Spinal cord (tissue), 10 donors: ENCODE data around the gene PRM3. TPM values are rescaled to one million over a fixed set of nuclear protein-coding genes. Genes with fewer than 3 reads are reported as not detected.

ENCODE experiments used
- DNase-seq, 6 donors: peaks; one replicate each; pipeline versions ENCODE4 v3.0.0 to v3.0.0-alpha.2; 2013 to 2015; ENCODE audit warnings: low spot score in 6 of 6, low read depth in 4 of 6
- H3K27ac ChIP-seq: one replicate; pipeline ENCODE4 v1.5.1; 2013; ENCODE audit warnings: low read depth, low read length, control low read depth
- H3K27me3 ChIP-seq: one replicate; pipeline ENCODE4 v1.6.1; 2013; ENCODE audit warnings: low read length; ENCODE audit not compliant: control insufficient read depth, insufficient read depth
- H3K36me3 ChIP-seq: one replicate; pipeline ENCODE4 v1.6.1; 2013; ENCODE audit warnings: low read length; ENCODE audit not compliant: control insufficient read depth, insufficient read depth
- H3K4me1 ChIP-seq: one replicate; pipeline ENCODE4 v1.6.1; 2013; ENCODE audit warnings: low read length; ENCODE audit not compliant: control insufficient read depth, insufficient read depth
- H3K4me3 ChIP-seq: one replicate; pipeline ENCODE4 v1.5.1; 2013; ENCODE audit warnings: low read depth, low read length, control low read depth
- H3K9me3 ChIP-seq: one replicate; pipeline ENCODE4 v1.6.1; 2013; ENCODE audit warnings: low read length; ENCODE audit not compliant: control insufficient read depth, insufficient read depth
- WGBS: methylation state at CpG from one replicate; pipeline ENCODE4 v1.1.5; 2013; ENCODE audit warnings: missing lambda C conversion rate; ENCODE audit not compliant: insufficient coverage; 5-methylcytosine and 5-hydroxymethylcytosine counted together
- polyA plus RNA-seq, 2 donors: library from polyadenylated mRNA; unstranded; fragments of 120-200 nt; gene quantifications; one replicate each; pipeline ENCODE4 v1.2.1, GENCODE V29; 2013; ENCODE audit not compliant: insufficient read length in 2 of 2
- total RNA-seq, 2 donors: library from RNA; depleted of rRNA in 1 of 2; stranded (reverse); fragments of 120-200 nt in 1 of 2; fragments of >200 nt in 1 of 2; gene quantifications; one replicate each; pipeline versions ENCODE4 v1.2.3 to v1.2.4, GENCODE V29; 2013 to 2014
- donor health status: healthy.

PRM3 gene
- total and polyA plus RNA-seq, 4 donors = not detected

- WGBS = 95% methylated on average over 8 of the region's 13 CpGs
- H3K27me3 ChIP-seq = no peaks in the 10 kb centered on the region
- no peak for DNase-seq
- H3K36me3 ChIP-seq = peaks cover 4% of the 10 kb centered on the region
- H3K27ac ChIP-seq = no peak overlapping the region
- no peak overlapping the region for H3K4me3 ChIP-seq
- no peaks in the 10 kb centered on the region for H3K9me3 ChIP-seq
- peaks cover 9% of the 10 kb centered on the region for H3K4me1 ChIP-seq
Observed at GRCh38 chr16:11234884-11235702, 38.3 kb downstream of the PRM3 start.

GRCh38 chr16:11233727-11234376 lies 39.6 kb downstream of the PRM3 start:
- WGBS = 100% methylated on average over 5 of the region's 8 CpGs

GRCh38 chr16:11232852-11233726 lies 40.3 kb downstream of the PRM3 start:
- 36% methylated on average over 33 of the region's 35 CpGs for WGBS
- peaks cover 4% of the 10 kb centered on the region for H3K36me3 ChIP-seq
- H3K4me1 ChIP-seq = peaks cover 9% of the 10 kb centered on the region
- H3K9me3 ChIP-seq = no peaks in the 10 kb centered on the region
- peak in 2 of 6 donors; percentile 23 to 42 for DNase-seq
- no peak overlapping the region for H3K27ac ChIP-seq
- H3K4me3 ChIP-seq = no peak overlapping the region
- H3K27me3 ChIP-seq = no peaks in the 10 kb centered on the region

More at GRCh38 chr16:11233727-11234376, 39.6 kb downstream of the PRM3 start:
- H3K9me3 ChIP-seq = no peaks in the 10 kb centered on the region
- H3K4me3 ChIP-seq = no peak overlapping the region
- no peaks in the 10 kb centered on the region for H3K27me3 ChIP-seq
- peaks cover 4% of the 10 kb centered on the region for H3K36me3 ChIP-seq
- peaks cover 9% of the 10 kb centered on the region for H3K4me1 ChIP-seq
- no peak for DNase-seq
- no peak overlapping the region for H3K27ac ChIP-seq

GRCh38 chr16:11232302-11232851 lies 41.1 kb downstream of the PRM3 start:
- H3K4me3 ChIP-seq = no peak overlapping the region
- no peaks in the 10 kb centered on the region for H3K27me3 ChIP-seq
- peaks cover 4% of the 10 kb centered on the region for H3K36me3 ChIP-seq
- no peak for DNase-seq
- no CpG with 5 or more reads among the region's 3 CpGs for WGBS
- peaks cover 9% of the 10 kb centered on the region for H3K4me1 ChIP-seq
- H3K27ac ChIP-seq = no peak overlapping the region
- no peaks in the 10 kb centered on the region for H3K9me3 ChIP-seq

- 73% methylated on average over 9 of the region's 10 CpGs for whole genome bisulfite sequencing
- H3K27ac ChIP-seq = no peak overlapping the region
- peaks cover 4% of the 10 kb centered on the region for H3K36me3 ChIP-seq
- H3K4me1 ChIP-seq = peaks cover 9% of the 10 kb centered on the region
- H3K27me3 ChIP-seq = no peaks in the 10 kb centered on the region
- no peaks in the 10 kb centered on the region for H3K9me3 ChIP-seq
- DNase-seq = no peak
- no peak overlapping the region for H3K4me3 ChIP-seq
Observed at GRCh38 chr16:11231367-11231970, 42.0 kb downstream of the PRM3 start.

- Histone ChIP-seq H3K9me3 (no peaks in the 10 kb centered on the region), H3K4me1 (peaks cover 9% of the 10 kb centered on the region), H3K27ac (no peak overlapping the region), H3K27me3 (no peaks in the 10 kb centered on the region), H3K4me3 (no peak overlapping the region), H3K36me3 (peaks cover 4% of the 10 kb centered on the region)
- 73% methylated on average over 4 of the region's 4 CpGs for WGBS
- DNase-seq = no peak
Observed at GRCh38 chr16:11229906-11230305, 43.5 kb downstream of the PRM3 start.

GRCh38 chr16:11229432-11229831 lies 44.0 kb downstream of the PRM3 start:
- peaks cover 10% of the 10 kb centered on the region for H3K4me1 ChIP-seq
- no peaks in the 10 kb centered on the region for H3K9me3 ChIP-seq
- DNase-seq = no peak
- no peak overlapping the region for H3K4me3 ChIP-seq
- no CpG with 5 or more reads among the region's 5 CpGs for WGBS
- H3K27ac ChIP-seq = no peak overlapping the region
- H3K27me3 ChIP-seq = no peaks in the 10 kb centered on the region
- H3K36me3 ChIP-seq = peaks cover 4% of the 10 kb centered on the region

GRCh38 chr16:11225677-11226549 lies 47.5 kb downstream of the PRM3 start:
- H3K27ac ChIP-seq = no peak overlapping the region
- 91% methylated on average over 14 of the region's 18 CpGs for WGBS

More at GRCh38 chr16:11225677-11226549, 47.5 kb downstream of the PRM3 start:
- Histone ChIP-seq H3K4me3 (no peak overlapping the region), H3K9me3 (no peaks in the 10 kb centered on the region), H3K36me3 (no peaks in the 10 kb centered on the region), H3K4me1 (peaks cover 6% of the 10 kb centered on the region), H3K27me3 (no peaks in the 10 kb centered on the region)
- no peak for DNase-seq
